Measurements from ENCODE around the gene GFER. TPM values are rescaled to one million over a fixed set of nuclear protein-coding genes. Genes with fewer than 3 reads are reported as not detected.

The GFER gene
- total RNA-seq = 8.9 and 9.1 TPM in 2 replicates

DNA sequence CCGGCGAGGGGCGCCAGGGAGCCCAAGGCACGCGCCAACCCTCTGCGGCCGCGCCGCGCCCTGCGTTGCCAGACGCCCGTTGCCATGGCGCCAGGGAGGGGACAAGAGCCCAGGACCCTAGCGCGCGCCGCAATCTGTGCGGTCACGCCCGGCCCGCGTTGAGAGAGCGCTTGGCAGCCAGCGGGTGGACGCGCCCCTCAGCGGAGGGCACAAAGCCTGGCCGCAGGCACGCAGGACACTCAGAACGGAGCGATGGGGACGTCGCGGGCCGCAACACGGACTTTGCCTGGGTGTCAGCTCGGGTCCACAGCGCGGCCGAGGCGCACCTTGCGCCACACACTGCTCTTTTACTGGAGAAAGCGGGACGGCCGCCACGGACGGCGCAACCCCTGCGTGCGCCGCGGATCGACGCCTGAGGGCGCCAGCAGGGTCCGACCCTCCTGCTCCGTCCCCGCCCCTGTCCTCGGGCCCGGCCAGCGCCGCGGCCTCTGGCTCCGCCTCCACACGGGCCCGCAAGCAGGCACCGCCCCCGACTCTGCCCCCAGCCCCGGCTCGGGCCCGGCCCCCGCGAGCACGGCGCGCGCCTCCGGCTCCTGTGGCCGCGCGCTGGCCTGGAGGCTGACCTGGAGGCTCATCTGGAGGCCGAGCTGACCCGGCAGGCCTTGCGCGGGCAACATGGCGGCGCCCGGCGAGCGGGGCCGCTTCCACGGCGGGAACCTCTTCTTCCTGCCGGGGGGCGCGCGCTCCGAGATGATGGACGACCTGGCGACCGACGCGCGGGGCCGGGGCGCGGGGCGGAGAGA, at the start of gene GFER:
Gene GFER (plus strand): TSS at position 650 of the 803 bp plus-strand sequence. CDS start 26 bp downstream, at position 676.

DNA sequence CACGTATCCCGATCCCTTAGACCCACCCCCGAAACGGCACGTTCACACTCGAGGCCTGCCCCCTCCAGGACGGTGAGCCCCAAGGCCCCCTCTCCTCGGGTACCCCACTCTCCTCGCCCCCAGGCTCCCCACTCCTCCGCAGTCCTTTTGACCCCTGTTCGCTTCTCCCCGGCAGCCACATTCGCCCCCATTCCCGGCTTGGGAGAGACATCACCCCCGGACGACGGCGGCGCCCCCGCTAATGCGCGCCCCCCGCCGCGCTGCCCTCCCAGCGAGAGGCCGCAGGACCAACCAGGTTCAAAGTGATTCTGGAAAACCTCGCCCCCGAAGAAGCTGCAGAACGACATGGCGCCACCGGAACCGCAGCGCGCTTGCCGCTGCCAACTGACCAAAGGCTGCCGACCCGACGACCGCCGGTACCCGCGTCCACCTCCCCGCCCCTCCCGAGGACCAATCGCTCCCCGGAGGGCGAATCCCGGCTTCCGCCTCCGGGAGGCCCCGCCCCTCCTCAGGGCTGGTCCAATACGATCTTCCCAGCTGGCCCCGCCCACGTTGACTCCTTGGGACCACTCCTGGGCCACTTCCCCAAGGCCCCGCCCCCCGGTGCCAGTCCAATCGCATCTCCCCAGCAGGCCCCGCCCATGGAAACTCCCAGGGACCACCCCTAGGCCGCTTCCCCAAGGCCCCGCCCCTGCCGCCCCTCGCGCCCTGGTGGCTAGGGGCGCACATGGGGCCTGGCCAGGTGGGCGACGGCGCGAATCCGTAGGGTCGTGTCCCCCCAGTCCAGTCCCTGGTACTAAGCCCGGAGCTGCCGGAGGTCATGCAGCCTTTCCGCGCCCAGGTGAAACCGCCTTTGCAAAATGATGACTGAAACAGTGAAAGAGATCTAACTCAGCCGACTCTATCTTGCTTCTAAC, 40.9 kb upstream of the GFER start, which contains the start of gene MSRB1:
Gene MSRB1 (minus strand): TSS at position 390 of the 917 bp plus-strand sequence. CDS start 43 bp downstream, at position 347.

GRCh38 chr16:1959269-1960039, 24.5 kb upstream of the GFER start, which contains the start of gene NDUFB10:
Gene NDUFB10 (plus strand): TSS chr16:1959538. CDS start chr16:1959625, 87 bp downstream.

DNA sequence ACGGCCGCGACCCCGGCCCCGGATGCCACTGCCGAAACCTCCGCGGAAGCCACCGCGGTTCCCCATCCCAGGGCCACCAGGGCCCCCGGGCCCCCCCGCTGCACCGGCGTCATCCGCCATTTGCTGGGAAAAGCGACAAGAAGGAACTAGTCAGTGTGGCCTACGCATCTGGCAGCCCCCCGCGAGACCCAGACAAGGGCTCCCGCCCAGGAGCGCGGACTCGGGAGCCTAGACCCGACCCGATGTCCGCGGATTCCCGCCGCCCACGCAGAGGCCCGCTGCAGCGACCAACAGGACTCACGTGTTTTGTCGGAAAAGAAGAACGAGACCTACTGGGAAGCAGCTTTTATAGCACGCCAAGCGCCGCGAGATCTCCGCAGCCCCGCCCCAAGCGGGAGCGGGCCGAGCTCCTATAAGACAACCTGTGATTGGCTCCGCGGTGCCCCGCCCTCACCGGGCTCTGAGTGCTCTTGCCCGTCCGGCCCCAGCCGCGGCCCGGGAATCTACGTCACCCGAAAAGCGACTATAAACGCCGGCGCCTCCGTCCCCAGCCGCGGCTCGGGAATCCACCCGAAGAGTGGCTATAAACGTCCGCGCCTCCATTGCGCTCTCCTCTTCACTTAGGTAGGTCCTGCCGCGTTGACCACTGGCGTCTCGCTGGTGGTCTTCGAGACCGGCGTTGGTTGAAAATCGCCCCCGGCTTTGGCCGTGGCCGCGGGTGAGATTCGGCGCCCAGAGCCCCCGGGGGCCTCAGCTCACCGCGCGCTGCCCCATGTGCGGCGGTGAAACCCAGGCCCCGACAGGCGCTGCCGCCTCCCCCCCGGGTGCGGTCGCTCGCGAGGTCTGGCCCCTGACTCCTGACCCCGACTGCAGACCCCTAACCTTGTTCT, 19.2 kb upstream of the GFER start, which contains the start of gene RPS2:
Gene RPS2 (minus strand): TSS at position 321 of the 890 bp plus-strand sequence. CDS start 201 bp downstream, at position 120.

GRCh38 chr16:1966460-1966859, 17.5 kb upstream of the GFER start, which contains the start of gene RNF151:
Gene RNF151 (plus strand): TSS chr16:1966856. CDS start chr16:1966882, 26 bp downstream.

DNA sequence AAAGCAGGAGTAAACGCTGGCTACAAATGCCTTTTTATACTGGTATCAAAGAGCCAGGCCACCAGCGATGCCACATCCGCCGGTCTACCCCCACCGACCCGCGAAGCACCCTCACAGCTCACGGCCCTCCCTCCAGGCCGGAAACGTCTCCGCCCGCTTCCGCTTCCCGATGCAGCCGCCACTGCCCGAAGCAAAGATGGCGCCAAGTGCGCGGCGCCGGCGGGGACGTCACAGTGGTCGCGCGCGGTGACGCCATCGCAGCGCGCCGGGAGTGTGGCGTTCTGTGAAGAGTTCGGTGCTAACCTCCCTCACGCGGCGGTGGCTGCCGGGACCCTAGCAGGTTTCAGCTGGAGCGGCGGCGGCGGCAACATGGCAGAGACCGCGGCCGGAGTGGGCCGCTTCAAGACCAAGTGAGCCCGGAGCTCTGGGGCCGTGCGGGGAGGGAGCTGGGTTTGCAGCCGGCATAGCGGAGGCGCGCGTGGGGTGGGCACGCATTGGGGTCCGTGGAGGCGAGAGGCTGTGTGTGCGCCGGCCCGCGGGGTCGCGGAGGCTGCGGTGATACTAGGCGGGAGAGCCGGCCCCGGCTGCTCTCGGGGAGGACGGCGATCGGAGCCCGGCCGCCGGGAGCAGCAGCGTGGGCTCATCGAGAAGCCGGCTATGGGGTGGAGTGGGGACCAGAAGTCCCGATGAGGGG, 12.1 kb upstream of the GFER start, which contains the start of gene TBL3:
Gene TBL3 (plus strand): TSS at position 258 of the 694 bp plus-strand sequence. CDS start 112 bp downstream, at position 370.

DNA sequence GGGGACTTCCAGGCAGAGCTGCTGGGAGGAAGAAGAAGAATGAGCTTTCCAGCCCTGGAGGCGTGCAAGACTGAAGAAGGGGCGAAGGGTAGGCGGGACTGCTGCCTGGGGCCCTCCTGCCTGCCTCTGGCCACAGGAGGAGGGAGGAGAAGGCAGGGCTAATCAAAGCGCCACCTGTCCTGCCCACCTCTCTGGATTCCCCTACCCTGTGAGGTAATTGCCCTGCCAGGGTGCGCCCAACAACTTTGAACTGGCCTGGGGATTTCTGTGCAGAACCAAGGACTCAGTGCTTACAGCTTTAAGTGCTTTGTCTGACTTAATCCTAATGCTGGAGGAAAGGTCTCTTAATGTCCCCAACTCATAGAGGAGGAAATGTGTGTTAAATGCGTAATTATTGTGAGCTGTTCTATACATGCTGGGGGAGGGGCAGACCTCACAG, 2.6 kb upstream of the GFER start, which contains the start of gene NOXO1:
Gene NOXO1 (minus strand): TSS at position 72 of the 439 bp plus-strand sequence. CDS start 290 bp downstream, outside the sequence.

GRCh38 chr16:1989209-1990100, 5.5 kb downstream of the GFER start, which contains the start of gene SYNGR3:
Gene SYNGR3 (plus strand): TSS chr16:1989970. CDS start chr16:1990103, 133 bp downstream.

DNA sequence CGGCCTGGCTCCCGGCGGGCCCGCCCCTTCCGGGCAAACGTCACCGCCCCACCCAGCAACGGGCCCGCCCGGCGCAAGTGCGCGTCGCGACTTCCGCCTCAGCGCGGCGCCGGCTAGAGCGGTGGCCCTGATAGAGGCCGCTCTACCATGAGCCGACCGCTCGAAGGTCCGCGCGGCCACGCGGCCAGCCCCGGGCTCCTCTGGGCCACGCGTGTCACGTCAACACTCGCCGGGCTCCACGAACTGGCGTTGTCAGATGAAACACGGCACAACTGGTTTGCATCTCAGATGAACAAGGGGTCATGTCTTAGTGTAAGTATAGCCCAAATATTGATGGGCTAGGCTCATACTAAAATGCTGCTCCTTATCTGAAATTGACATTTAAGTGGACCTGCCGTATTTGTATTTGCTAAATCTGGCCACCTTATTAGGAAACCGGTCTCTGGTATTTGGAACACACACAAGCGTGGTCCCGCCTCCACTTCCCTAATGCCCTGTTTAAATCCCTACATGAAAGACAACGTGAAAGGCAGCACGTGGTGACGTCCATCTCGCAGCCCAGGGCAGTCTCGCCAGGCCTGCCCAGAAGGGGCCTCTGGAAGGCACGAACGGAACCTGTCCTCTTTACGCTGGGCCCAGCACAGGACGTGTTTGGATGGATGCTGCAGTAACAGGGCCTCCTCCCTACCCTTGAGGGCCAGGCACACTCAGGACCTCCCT, 26.0 kb downstream of the GFER start, which contains the start of gene ZNF598:
Gene ZNF598 (minus strand): TSS at position 31 of the 720 bp plus-strand sequence.

GRCh38 chr16:2019518-2019920, 35.5 kb downstream of the GFER start, which contains the start of gene NPW:
Gene NPW (plus strand): TSS chr16:2019785.

GRCh38 chr16:2026461-2027023, 42.5 kb downstream of the GFER start, which contains the start of gene NHERF2:
Gene NHERF2 (plus strand): TSS chr16:2026902. CDS start chr16:2027006, 104 bp downstream.

Other genes starting within 250 kb of the GFER start
- 33.0 and 44.9 TPM in 2 replicates for gene NME3, start 212.7 kb upstream of the GFER start, total RNA-seq
- 3.8 and 4.0 TPM in 2 replicates for gene EME2, start 211.4 kb upstream of the GFER start, total RNA-seq
- gene MRPS34, start 211.1 kb upstream of the GFER start, total RNA-seq = 51.1 and 58.0 TPM in 2 replicates
- gene SPSB3, start 201.6 kb upstream of the GFER start, total RNA-seq = 41.3 and 47.0 TPM in 2 replicates
- 54.0 and 59.8 TPM in 2 replicates for gene NUBP2, start 201.2 kb upstream of the GFER start, total RNA-seq
- gene IGFALS, start 190.5 kb upstream of the GFER start, total RNA-seq = 0.09 and 0.11 TPM in 2 replicates
- 41.3 and 78.7 TPM in 2 replicates for gene HAGH, start 157.4 kb upstream of the GFER start, total RNA-seq
- gene FAHD1, start 157.0 kb upstream of the GFER start, total RNA-seq = 54.5 and 67.1 TPM in 2 replicates
- gene MEIOB, start 112.0 kb upstream of the GFER start, total RNA-seq = not detected in 2 replicates
- gene HS3ST6, start 65.8 kb upstream of the GFER start, total RNA-seq = not detected in 2 replicates
- 8.4 and 11.8 TPM in 2 replicates for gene MSRB1, start 41.0 kb upstream of the GFER start, total RNA-seq
- not detected in 2 replicates for gene RPL3L, start 29.5 kb upstream of the GFER start, total RNA-seq
- gene NDUFB10, start 24.7 kb upstream of the GFER start, total RNA-seq = 122 and 128 TPM in 2 replicates
- 3,346 and 3,366 TPM in 2 replicates for gene RPS2, start 19.4 kb upstream of the GFER start, total RNA-seq
- not detected in 2 replicates for gene RNF151, start 17.3 kb upstream of the GFER start, total RNA-seq
- gene TBL3, start 12.1 kb upstream of the GFER start, total RNA-seq = 21.0 and 27.2 TPM in 2 replicates
- 0.09 and 0.11 TPM in 2 replicates for gene NOXO1, start 2.7 kb upstream of the GFER start, total RNA-seq
- 1.2 and 2.2 TPM in 2 replicates for gene SYNGR3, start 5.8 kb downstream of the GFER start, total RNA-seq
- 8.1 and 8.8 TPM in 2 replicates for gene ZNF598, start 25.6 kb downstream of the GFER start, total RNA-seq
- 0.43 and 0.52 TPM in 2 replicates for gene NPW, start 35.6 kb downstream of the GFER start, total RNA-seq
- gene NHERF2, start 42.7 kb downstream of the GFER start, total RNA-seq = 40.3 and 40.6 TPM in 2 replicates
- 25.9 and 29.7 TPM in 2 replicates for gene NTHL1, start 63.6 kb downstream of the GFER start, total RNA-seq
- gene TSC2, start 63.8 kb downstream of the GFER start, total RNA-seq = 27.5 and 28.2 TPM in 2 replicates
- 18.9 and 20.3 TPM in 2 replicates for gene PKD1, start 151.7 kb downstream of the GFER start, total RNA-seq
- 0.26 and 0.65 TPM in 2 replicates for gene RAB26, start 164.4 kb downstream of the GFER start, total RNA-seq
- gene TRAF7, start 171.6 kb downstream of the GFER start, total RNA-seq = 54.2 and 60.4 TPM in 2 replicates
- 0.17 and 0.43 TPM in 2 replicates for gene CASKIN1, start 212.4 kb downstream of the GFER start, total RNA-seq
- gene MLST8, start 221.3 kb downstream of the GFER start, total RNA-seq = 10.6 and 10.7 TPM in 2 replicates
- gene BRICD5, start 226.7 kb downstream of the GFER start, total RNA-seq = 1.1 and 1.7 TPM in 2 replicates
- 5.9 and 9.1 TPM in 2 replicates for gene PGP, start 230.6 kb downstream of the GFER start, total RNA-seq
- 20.9 and 22.1 TPM in 2 replicates for gene E4F1, start 239.4 kb downstream of the GFER start, total RNA-seq

Measured in dermis lymphatic vessel endothelial cell (primary cell).